ENCODE results near the gene RIMBP2.

- TF ChIP-seq CTCF (IDR thresholded peaks at IDR 0.05) (no peak), ZFX (IDR thresholded peaks at IDR 0.05; ENCODE audit: borderline replicate concordance) (no peak)
Observed at GRCh38 chr12:130714091-130714590, 2.0 kb downstream of the RIMBP2 start.
